22Rv1 (cell line): ENCODE measurements around the gene DNAJC28.

Experiments used
- CTCF ChIP-seq: fragments of 450-650 bp; IDR thresholded peaks from 2 replicates; pipeline ENCODE4 v1.5.1; 2017; ENCODE audit warnings: mild to moderate bottlenecking
- ZFX ChIP-seq: fragments of 450-650 bp; IDR thresholded peaks from 2 replicates; pipeline ENCODE4 v1.6.1; 2017; ENCODE audit warnings: antibody characterized with exemption, borderline replicate concordance

- TF ChIP-seq CTCF, result no peak
- TF ChIP-seq ZFX, result no peak
Measured at GRCh38 chr21:33490991-33491372, 534 bp downstream of the DNAJC28 start.
